Measurements from ENCODE around the gene FAM53B.

DNA sequence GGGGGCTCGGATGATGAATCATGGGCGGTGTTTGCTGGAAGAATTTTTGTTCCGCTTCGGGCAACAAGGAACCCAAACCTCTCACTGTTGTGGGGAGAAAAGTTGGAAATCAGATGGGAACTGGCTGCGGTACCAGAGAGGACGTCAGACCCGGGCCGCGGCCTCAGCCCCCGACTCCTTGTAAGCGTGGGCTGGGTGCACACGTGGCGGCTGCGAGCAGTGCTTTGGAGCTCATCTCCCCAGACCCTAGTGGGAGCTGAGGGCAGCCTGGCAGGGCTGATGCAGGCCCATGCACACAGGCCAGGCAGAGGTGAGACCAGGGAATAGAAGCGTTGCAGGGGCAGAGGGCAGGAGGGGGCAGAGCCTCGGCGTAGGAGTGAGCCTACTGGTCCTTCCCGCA, 136.5 kb downstream of the FAM53B start:
- TF ChIP-seq, protein P1, sequence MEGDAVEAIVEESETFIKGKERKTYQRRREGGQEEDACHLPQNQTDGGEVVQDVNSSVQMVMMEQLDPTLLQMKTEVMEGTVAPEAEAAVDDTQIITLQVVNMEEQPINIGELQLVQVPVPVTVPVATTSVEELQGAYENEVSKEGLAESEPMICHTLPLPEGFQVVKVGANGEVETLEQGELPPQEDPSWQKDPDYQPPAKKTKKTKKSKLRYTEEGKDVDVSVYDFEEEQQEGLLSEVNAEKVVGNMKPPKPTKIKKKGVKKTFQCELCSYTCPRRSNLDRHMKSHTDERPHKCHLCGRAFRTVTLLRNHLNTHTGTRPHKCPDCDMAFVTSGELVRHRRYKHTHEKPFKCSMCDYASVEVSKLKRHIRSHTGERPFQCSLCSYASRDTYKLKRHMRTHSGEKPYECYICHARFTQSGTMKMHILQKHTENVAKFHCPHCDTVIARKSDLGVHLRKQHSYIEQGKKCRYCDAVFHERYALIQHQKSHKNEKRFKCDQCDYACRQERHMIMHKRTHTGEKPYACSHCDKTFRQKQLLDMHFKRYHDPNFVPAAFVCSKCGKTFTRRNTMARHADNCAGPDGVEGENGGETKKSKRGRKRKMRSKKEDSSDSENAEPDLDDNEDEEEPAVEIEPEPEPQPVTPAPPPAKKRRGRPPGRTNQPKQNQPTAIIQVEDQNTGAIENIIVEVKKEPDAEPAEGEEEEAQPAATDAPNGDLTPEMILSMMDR (IDR thresholded peaks at IDR 0.05), result no peak
- TF ChIP-seq POLR2AphosphoS5 (IDR thresholded peaks at IDR 0.05), result no peak
